Ovary (tissue), 9 donors: ENCODE data around the gene TMEM185A. TPM values are rescaled to one million over a fixed set of nuclear protein-coding genes. Genes with fewer than 3 reads are reported as not detected.

ENCODE experiments used
- DNase-seq, 5 donors: peaks; one replicate each; pipeline ENCODE4 v3.0.0-alpha.2; 2019 to 2020
- H3K27ac ChIP-seq, 2 donors: fragments of 200-600 bp; one replicate each; pipeline versions ENCODE4 v1.5.1 to v1.8.0; 2019 to 2022
- H3K27me3 ChIP-seq: fragments of 200-600 bp; one replicate; pipeline ENCODE4 v1.8.0; 2022
- H3K36me3 ChIP-seq: fragments of 200-600 bp; sonication (generic); one replicate; pipeline ENCODE4 v1.5.1; 2019
- H3K4me1 ChIP-seq: one replicate; pipeline ENCODE4 v1.8.1; 2013; ENCODE audit warnings: mild to moderate bottlenecking, moderate library complexity; ENCODE audit not compliant: insufficient read depth
- H3K4me3 ChIP-seq: fragments of 200-600 bp; sonication (generic); one replicate; pipeline ENCODE4 v1.5.1; 2017
- H3K9me3 ChIP-seq, 2 donors: fragments of 200-600 bp in 1 of 2; sonication (generic) in 1 of 2; one replicate each; pipeline versions ENCODE4 v1.5.1 to v1.8.1; 2013 to 2019; ENCODE audit warnings: mild to moderate bottlenecking in 1 of 2, moderate library complexity in 1 of 2
- CTCF ChIP-seq, 3 donors: fragments of 450-650 bp in 2 of 3; fragments of 200-600 bp in 1 of 3; IDR thresholded peaks; one replicate each; pipeline versions ENCODE4 v1.5.1 to v1.8.0; 2016 to 2022; ENCODE audit warnings: antibody characterized with exemption in 3 of 3, mild to moderate bottlenecking in 1 of 3
- EP300 ChIP-seq: sonication (generic); formaldehyde crosslinking; IDR thresholded peaks from one replicate; pipeline ENCODE4 v1.6.1; 2017; ENCODE audit warnings: antibody characterized with exemption
- POLR2A ChIP-seq: fragments of 450-650 bp; IDR thresholded peaks from one replicate; pipeline ENCODE4 v1.6.1; 2017; ENCODE audit warnings: antibody characterized with exemption, mild to moderate bottlenecking, moderate library complexity
- WGBS, 3 donors: extraction: QIAGEN DNeasy Blood & Tissue Kit in 1 of 3; methylation state at CpG; one replicate each; pipeline versions ENCODE4 v1.1.5 to v1.1.7; 2013 to 2017; 5-methylcytosine and 5-hydroxymethylcytosine counted together
- intact Hi-C, 4 donors: fragments of 100-400 bp; cut with DNase I; formaldehyde crosslinking; loops; one replicate each; pipeline versions ENCODE4 v1.11.0 to v1.15.1; 2022 to 2023
- polyA plus RNA-seq, 2 donors: library from polyadenylated mRNA; stranded (reverse); fragments of 200-250 nt in 1 of 2; fragments of 350-450 nt in 1 of 2; fragmentation: Illumina TruSeq in 1 of 2; extraction: RNeasy Lipid Tissue Mini Kit (QIAGEN cat#74804) in 1 of 2; gene quantifications; one replicate each; pipeline ENCODE4 v1.2.3, GENCODE V29; 2013 to 2014
- total RNA-seq, 7 donors: library from RNA; depleted of rRNA in 2 of 7; stranded (reverse); fragments of >200 nt in 2 of 7; fragmentation: NEBNext Ultra II Directional in 3 of 7; extraction: Animal tissue kit (Norgen Biotek cat#: 25700) in 3 of 7; gene quantifications; one replicate each; pipeline versions ENCODE4 v1.1.0 to v1.2.4, GENCODE V29; 2016 to 2023
- donor health status: DM: no; HTN: no; CAD: no; lungs with moderate emphysema.
- donor health status: DM: no; HTN: no; CAD: no.
- donor health status: Bipolar disorder and iron deficiency.
- donor health status: DM: yes; HTN: yes; CAD: no.
- donor health status: DM: no; HTN: no; CAD: no.
- donor health status: DM: yes; HTN: yes; CAD: no.

The TMEM185A gene
- total and polyA plus RNA-seq, 9 donors = 18.7 to 63.1 (median 36.7) TPM

- H3K27ac ChIP-seq = no peak overlapping the region
- no peaks in the 10 kb centered on the region for H3K4me1 ChIP-seq
- no peak for DNase-seq
- H3K27me3 ChIP-seq = no peaks in the 10 kb centered on the region
- intact Hi-C loops = no loop called here
- WGBS, 3 donors = 62 to 65% (median 63%) methylated on average over 4 of the region's 4 CpGs
- H3K9me3 ChIP-seq = no peaks in the 10 kb centered on the region
- TF ChIP-seq CTCF (IDR thresholded peaks at IDR 0.05) = no peak
- no peak for TF ChIP-seq EP300
- no peak for TF ChIP-seq POLR2A
- no peak overlapping the region for H3K4me3 ChIP-seq
- H3K36me3 ChIP-seq = no peaks in the 10 kb centered on the region
Observed at GRCh38 chrX:149643496-149643895, 11.9 kb upstream of the TMEM185A start.

- 55 to 64% (median 62%) methylated on average over 2 of the region's 2 CpGs for WGBS, 3 donors
- Histone ChIP-seq H3K4me1 (no peaks in the 10 kb centered on the region), H3K27ac (no peak overlapping the region), H3K4me3 (no peak overlapping the region), H3K9me3 (no peaks in the 10 kb centered on the region), H3K27me3 (no peaks in the 10 kb centered on the region), H3K36me3 (no peaks in the 10 kb centered on the region)
- no peak for DNase-seq
- no peak for TF ChIP-seq POLR2A
- no peak for TF ChIP-seq CTCF (IDR thresholded peaks at IDR 0.05)
- TF ChIP-seq EP300 = no peak
- intact Hi-C loops = no loop called here
Observed at GRCh38 chrX:149641835-149642234, 10.2 kb upstream of the TMEM185A start.

GRCh38 chrX:149641432-149641831, 9.8 kb upstream of the TMEM185A start:
- no peaks in the 10 kb centered on the region for H3K9me3 ChIP-seq
- H3K27ac ChIP-seq = no peak overlapping the region
- H3K4me3 ChIP-seq = no peak overlapping the region
- no peaks in the 10 kb centered on the region for H3K27me3 ChIP-seq
- no peaks in the 10 kb centered on the region for H3K36me3 ChIP-seq
- WGBS, 3 donors = 32 to 37% (median 34%) methylated on average over 3 of the region's 3 CpGs
- intact Hi-C loops = no loop called here
- no peaks in the 10 kb centered on the region for H3K4me1 ChIP-seq
- no peak for TF ChIP-seq CTCF (IDR thresholded peaks at IDR 0.05)
- no peak for TF ChIP-seq EP300
- no peak for TF ChIP-seq POLR2A
- no peak for DNase-seq

GRCh38 chrX:149639568-149639967, 8.0 kb upstream of the TMEM185A start:
- WGBS, 3 donors = 50 to 65% (median 56%) methylated on average over 3 of the region's 3 CpGs
- H3K27ac ChIP-seq = no peak overlapping the region
- no peak overlapping the region for H3K4me3 ChIP-seq
- TF ChIP-seq EP300 (no peak), CTCF (IDR thresholded peaks at IDR 0.05) (no peak), POLR2A (no peak)
- intact Hi-C loops = no loop called here
- H3K4me1 ChIP-seq = no peaks in the 10 kb centered on the region
- H3K27me3 ChIP-seq = no peaks in the 10 kb centered on the region
- no peaks in the 10 kb centered on the region for H3K36me3 ChIP-seq
- no peaks in the 10 kb centered on the region for H3K9me3 ChIP-seq
- DNase-seq = no peak

- no peaks in the 10 kb centered on the region for H3K36me3 ChIP-seq
- TF ChIP-seq POLR2A (no peak), CTCF (IDR thresholded peaks at IDR 0.05) (no peak), EP300 (no peak)
- intact Hi-C loops = no loop called here
- no peak overlapping the region for H3K4me3 ChIP-seq
- H3K27me3 ChIP-seq = no peaks in the 10 kb centered on the region
- no peaks in the 10 kb centered on the region for H3K9me3 ChIP-seq
- H3K27ac ChIP-seq = no peak overlapping the region
- no peak for DNase-seq
- H3K4me1 ChIP-seq = no peaks in the 10 kb centered on the region
Observed at GRCh38 chrX:149638860-149639259, 7.3 kb upstream of the TMEM185A start.
